Measurements from ENCODE around the gene STARD3NL.
"Not testable (repeated sequence)": the region's sequence is repeated elsewhere in the genome, so short reads cannot be mapped to it uniquely, and the experiment has no call there.

- not testable (repeated sequence) for TF ChIP-seq ZNF565 (CRISPR knock-in tag; conservative IDR thresholded peaks at IDR 0.05; ENCODE audit: low read depth); CSRNP3 (CRISPR knock-in tag; IDR thresholded peaks at IDR 0.05); BACH2 (CRISPR knock-in tag; IDR thresholded peaks at IDR 0.05; ENCODE audit: borderline replicate concordance); ZFP30 (CRISPR knock-in tag; IDR thresholded peaks at IDR 0.05); ZFP3 (CRISPR knock-in tag; IDR thresholded peaks at IDR 0.05); PATZ1 (CRISPR knock-in tag; IDR thresholded peaks at IDR 0.05; ENCODE audit: borderline replicate concordance); ZNF70 (CRISPR knock-in tag; IDR thresholded peaks at IDR 0.05); CSDC2 (CRISPR knock-in tag; IDR thresholded peaks at IDR 0.05); GLIS3 (CRISPR knock-in tag; IDR thresholded peaks at IDR 0.05); TSHZ2 (CRISPR knock-in tag; IDR thresholded peaks at IDR 0.05); RARB (CRISPR knock-in tag; IDR thresholded peaks at IDR 0.05); TCF4 (CRISPR knock-in tag; IDR thresholded peaks at IDR 0.05; ENCODE audit: borderline replicate concordance); ESRRG (CRISPR knock-in tag; IDR thresholded peaks at IDR 0.05); ISL1 (CRISPR knock-in tag; IDR thresholded peaks at IDR 0.05)
These were observed 71.8 kb downstream of the STARD3NL start for GRCh38 chr7:38249849-38250248.

All from SK-N-SH treated with all-trans-retinoic acid at 6 μM for 48 hours (cell line).